NOMO-1 treated with dmso at 0.1 percent for 144 hours (cell line): ENCODE results near the gene CAMSAP1.

ENCODE experiments used
- DNase-seq: peaks from one replicate; lab custom pipeline; 2025; ENCODE audit not compliant: unreplicated experiment; lab: John Stamatoyannopoulos, UW

CAMSAP1 gene

DNA sequence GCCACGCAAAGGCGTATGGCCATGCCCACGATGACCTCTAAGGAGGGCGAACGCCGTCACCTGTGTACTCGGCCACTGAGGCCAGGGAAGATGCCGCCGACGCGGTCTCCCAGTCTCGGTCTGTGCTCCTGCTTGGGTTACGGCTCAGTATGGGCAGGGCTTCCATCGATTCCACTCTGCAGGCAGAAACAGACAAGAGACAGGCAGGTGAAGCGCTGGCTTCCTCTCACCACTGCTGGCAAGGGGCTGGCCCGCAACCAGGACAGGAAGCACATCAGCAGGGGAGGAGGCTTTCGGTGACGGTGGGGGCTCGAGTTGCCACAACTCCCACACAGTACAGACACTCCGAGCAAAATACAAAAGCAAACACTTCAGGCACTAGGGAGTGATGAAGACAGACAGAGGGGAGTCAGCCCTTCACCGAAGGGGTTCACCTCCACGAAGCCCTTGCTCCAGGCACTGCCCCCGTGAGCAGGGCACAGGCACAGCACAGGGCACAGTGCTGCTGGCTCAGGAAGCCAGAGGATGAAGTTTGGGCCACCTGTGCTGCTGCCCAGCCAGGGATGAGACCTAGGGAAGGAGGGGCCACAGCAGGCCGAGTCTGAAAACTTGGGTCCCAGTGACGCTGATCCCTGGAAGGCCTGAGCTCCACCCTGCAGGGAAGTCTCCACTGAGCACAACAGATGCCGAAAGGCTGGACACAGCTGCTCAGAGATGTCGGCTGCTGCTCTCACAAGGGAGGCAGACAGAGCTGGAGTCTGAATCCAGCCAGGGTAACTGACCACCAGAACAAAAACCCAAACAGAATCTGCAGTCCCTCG, 91.3 kb downstream of the CAMSAP1 start:
- DNase-seq, result no peak

DNA sequence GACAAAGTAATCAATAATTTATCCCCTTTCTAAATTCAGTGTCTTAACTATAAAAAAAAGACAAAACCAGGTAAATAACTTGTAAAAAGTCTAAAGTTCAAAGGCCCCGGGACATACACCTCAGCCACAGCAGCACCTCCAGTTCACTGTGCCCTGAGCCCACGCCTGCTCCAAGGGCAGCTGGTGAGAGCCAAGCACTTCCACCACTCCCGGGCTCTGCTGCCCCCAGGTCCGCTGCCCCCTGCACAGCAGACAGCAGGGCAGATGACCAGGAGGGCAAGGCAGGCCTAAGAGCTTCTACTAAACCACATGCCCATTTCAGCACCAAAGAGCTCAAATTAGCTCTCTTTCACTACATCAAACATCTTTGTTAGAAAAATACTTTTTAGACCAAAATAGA, 91.9 kb downstream of the CAMSAP1 start:
- no peak for DNase-seq

DNA sequence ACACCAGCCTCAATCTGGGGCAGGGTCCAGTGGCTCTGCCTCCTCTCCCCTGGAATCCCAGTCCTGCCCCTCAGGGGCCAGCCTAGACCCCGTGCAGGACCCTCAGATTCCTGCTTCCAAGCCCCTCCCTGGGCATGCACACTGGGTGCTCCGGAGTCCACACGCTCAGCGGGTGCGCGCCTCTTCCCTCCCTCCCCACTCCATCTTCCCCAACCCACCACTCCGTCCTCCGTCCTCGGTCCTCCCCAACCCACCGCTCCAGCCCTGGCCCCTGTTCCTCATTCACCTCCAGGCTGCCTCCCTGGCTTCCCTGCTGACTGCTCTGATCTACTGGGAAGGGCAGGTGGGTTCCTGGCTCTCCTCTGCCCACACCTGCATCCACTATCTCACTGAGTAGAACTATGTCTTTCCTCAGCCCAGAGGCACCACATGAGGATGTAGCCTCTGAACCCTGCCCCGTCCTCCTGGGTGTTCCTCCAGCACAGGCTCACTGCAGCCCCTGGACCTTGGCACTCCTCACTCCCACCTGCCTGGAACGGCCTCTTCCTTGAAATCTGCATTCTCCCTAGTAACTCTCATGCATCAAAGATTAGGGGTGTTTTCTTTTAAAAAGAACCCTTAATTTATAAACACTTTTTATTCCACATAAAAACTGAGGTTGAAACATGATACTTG, 92.8 kb downstream of the CAMSAP1 start:
- no peak for DNase-seq

DNA sequence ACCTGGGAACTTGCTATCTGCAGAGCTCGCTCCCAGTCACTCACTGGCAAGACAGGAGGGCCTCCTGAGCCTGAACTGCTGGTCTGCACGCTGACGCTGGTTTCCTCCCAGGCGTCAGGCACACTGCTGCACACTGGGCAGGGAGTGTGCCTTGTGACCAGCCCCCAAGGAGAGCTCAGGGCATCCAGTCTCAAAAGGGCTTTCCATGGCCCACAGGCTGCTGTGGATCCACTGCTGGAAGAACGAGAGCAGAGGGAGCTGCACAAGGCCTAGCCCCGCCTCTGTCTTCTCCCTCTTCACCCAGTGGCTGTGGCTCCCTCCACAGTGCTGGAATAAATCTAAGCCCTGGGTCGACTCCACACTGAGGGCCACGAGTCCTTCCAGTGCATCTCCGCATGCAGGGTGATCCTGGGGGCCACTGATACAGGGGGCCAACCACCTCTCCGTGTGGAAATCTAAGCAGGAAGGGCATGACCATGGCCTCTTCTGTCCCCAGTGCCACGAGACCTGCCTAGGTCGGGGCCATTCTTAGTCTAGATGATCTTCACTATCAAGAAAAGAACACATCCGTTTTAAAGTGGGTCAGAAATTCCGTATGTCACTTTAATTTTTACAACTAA, 93.6 kb downstream of the CAMSAP1 start:
- no peak for DNase-seq

DNA sequence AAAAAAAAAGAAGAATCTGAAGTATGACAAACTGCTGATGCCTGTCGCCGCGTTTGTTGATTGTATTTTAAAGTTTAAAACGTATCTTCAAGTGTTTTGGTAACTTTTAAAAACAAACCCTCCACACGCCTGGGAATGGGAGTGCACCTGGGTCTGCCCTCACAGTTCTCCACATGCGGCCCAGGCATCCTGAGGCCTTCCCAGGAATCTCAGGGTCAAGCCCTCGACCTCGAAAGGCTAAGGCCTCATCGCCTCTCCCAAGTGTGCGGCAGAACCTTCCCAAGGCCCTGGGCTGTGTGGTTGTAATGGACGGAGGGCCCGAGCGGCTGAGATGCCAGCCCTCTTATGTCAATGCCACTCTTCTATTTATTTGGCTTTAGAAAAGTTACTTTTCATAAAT, 94.4 kb downstream of the CAMSAP1 start:
- DNase-seq, result no peak

DNA sequence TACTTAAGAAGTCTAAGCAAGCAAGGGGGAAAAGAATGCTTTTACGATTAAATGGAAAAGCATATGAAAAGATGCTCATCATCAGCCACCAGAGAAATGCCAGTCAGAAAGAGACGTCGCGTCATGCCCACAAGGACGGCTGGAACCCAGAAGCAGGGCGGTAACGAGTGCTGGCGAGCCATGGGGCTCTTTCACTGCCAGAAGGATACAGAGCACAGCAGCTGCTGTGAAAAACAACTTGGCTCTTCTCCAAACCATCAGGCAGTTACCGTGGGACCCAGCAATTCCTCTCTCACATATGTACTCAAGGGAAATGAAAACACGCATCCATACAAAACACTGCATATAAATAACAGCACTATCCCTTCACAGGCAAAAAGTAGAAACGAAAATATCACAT, 95.5 kb downstream of the CAMSAP1 start:
- no peak for DNase-seq

DNA sequence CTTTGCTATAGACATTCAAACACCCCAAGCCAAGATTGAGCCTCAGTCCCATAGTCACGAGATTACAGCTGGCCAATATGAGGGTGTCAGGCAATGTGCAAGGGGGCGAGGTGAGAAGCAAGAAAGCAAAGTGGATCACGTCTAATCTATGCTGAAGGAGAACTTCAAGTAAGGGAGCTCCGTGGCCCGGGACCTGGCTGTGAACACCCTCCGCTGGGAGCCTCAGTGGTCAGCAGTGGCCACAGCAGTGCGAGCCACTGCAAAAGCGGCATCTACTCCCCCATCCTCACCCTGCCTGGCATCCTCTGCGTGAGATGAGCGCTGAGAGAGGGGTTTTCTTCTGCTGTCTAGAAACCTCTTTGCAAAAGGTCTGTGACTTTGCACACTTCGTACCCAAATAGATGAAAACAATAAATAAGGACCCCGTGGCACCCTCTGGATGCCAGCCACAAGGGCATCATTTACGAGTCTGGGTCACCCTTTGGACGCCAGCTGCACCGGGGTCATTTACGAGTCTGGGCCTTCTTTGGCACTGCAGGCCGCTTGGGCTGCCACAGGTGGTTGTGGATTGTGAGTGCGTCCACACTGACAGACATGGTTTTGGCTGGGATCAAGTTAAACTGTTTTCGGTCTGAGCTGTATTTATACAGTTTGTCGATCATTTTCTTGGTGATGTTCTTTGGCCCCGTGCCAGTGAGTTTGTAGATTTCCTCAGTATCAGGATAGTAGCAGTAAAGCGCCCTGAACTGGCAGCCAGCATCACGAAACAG, 96.4 kb downstream of the CAMSAP1 start:
- DNase-seq, result no peak

DNA sequence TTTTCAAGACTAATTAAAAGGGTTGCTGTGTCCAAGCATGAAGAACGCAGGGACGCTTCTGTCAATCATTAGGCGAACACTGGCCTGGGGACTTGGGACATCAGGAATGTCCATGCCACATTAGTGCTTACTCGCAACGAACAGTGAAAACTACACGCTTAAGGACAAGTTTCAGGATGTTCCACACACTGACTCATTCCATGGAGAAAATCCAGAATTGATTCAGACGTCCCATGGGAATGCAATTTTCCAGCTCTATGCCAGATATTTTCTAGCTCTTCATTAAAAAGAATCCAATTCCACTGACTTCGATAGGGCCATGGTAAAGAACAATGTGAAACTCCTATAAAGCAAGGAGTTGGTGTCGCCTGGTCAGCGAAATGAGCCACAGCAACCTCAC, 98.2 kb downstream of the CAMSAP1 start:
- DNase-seq, result no peak

DNA sequence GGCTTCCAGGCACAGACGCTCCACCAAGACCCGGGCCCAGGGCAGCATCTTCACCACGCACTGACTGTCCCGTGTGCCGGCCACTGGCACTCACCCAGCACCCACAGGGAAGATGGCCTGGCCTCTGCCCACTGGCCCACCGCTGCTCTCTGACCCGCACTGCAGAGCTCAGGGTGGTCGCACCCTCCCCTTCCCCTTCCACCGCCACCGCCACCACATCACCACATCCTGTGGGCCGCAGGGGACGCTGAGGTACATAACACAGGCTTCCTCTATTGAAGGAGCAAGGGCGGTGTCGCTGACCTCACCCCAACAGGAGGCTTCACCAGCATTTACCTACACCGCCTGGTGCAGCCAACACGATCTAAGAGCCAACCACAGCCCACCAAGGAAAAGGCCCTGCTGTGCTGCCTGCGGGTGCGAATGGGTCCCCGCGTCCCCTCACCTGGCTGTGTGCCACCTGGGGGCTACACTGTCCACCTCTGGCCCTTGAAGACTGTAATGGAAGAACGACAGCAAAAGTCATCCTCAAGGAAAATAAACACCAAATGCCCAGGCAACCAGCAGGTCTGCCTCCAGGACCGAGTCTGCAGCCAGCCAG, 101.8 kb downstream of the CAMSAP1 start:
- no peak for DNase-seq

DNA sequence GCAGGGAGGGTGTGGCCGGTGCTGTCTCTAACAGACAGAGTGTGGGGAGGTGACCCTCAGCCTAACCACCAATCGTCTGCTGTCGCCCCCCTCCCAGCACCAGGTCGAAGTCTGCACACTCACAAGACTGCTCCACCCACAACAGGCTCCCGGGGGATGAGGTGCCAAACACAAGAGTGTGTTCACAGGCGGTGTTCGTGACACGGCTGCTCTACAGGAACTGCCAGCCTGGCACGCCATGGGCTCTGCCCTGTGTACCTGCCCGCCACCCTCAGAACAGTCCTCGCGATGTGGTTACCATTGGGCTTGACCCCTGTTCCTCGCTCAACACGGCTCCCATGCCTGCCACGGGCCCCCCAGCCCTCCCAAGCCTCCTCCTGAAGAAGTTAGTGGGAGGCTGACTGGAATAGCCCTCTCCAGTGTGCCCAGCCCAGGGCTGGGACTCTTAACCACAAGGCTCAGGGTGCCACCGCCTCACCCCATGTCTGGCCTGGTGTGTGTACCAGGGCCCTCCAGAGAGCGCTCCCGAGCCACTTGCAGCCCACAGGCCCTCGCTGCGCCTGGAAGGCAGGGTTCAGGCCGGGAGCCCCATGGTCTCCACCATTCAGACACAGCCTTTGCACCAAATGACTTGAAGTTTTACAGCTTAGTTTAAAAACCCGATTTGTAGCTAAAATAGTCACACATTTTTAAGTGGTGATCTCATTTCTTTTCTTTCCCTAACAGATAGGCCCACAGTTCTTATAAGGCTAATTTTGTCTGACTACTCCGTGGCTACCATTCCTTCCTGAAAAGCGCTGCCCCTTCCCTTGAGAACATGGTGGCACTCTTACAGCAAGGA, 102.5 kb downstream of the CAMSAP1 start:
- DNase-seq, result no peak

DNA sequence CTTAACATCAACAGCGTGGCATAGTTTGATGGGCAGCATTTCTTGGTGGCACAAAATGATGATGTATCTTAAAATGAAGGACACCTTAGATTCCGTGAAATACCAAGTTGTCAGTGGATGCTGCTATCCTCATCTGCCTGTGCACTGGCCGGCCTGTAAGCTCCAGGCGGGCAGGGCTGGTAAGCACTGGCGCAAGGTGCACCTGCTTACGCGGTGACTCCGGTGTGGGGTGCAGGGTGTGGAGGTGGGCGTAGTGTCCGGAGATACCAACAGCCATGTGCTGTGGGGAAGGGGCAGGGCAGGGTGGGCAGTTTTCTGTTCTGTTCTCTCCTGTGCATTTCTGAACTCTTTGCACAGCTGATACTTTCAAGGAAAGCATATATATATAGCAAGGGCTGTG, 103.9 kb downstream of the CAMSAP1 start:
- no peak for DNase-seq

DNA sequence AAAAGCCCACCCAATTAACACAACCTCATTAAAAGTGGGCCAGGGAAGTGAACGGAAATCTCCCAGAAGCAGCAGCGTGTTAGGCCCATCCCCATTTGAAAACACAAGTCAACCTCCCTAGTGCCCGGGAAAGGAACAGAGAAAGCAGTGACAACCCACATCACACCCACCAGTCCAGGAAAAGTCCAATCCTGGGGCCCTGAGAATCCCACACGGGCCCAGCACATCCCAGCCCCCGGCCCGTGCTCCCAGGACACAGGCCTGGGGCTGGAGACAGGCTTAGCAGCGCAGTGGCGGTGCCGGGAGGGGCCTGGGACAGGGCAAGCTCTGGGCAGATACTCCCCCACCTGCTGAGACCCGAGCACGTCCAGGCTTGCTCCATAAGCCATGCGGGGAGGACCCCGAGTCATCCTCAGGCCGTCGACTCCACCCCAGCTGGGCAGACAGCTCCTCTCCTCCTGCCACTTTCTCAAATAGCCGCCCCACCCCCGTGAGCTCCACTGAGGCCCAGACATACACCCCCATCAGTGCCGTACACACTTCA, 104.4 kb downstream of the CAMSAP1 start:
- DNase-seq, result no peak

DNA sequence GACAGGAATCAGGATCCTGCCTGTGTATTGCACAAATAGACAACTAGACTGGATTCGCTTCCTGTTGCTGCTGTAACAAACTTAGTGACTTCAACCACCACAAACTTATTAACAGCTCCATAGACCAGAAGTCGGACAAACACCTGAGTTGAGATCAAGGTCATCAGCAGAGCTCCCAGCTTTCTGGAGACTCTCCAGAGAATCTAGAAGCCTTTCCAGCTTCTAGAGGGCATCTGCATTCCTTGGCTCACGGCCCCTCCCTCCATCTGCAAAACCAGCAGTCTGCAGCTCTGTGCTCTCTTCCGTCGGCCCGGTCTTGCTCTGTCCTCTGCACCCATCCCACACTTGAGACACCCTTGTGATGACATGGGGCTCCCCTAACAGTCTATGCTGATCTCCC, 106.3 kb downstream of the CAMSAP1 start:
- DNase-seq, result no peak

DNA sequence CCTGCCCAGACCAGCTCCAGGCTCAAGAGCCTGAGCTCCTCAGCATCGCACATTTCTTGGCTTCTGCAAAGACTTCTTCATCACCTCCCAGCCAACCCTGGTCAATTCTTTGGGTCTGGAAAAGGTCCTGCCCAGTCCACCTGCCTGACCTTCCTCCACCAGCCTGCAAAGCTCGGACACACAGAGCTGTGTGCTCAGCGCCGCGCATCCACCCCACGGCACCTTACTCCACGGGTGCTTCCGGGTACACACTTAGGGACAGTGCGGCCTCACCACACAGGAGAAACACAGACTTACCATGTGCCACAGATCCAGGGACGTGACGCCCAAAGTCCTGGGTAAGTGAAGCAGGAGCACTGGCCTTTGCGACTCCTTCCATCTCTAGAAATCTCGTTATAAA, 108.1 kb downstream of the CAMSAP1 start:
- no peak for DNase-seq

DNA sequence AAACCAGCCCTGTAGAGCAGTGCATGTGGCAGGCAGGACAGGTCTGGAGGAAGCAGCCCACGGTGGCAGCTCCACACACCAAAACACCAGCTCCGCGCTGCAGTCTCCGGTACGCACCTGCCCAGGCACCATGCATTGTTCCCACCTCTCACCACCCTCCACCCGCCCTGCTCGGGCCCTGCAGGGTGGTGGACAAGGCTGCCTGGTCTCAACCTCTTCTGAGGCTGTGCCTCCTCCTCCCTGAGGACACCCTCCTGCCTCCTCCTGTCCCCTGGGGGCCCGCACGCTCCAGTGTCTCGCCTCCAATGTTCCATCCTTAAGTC, 109.1 kb downstream of the CAMSAP1 start:
- no peak for DNase-seq

DNA sequence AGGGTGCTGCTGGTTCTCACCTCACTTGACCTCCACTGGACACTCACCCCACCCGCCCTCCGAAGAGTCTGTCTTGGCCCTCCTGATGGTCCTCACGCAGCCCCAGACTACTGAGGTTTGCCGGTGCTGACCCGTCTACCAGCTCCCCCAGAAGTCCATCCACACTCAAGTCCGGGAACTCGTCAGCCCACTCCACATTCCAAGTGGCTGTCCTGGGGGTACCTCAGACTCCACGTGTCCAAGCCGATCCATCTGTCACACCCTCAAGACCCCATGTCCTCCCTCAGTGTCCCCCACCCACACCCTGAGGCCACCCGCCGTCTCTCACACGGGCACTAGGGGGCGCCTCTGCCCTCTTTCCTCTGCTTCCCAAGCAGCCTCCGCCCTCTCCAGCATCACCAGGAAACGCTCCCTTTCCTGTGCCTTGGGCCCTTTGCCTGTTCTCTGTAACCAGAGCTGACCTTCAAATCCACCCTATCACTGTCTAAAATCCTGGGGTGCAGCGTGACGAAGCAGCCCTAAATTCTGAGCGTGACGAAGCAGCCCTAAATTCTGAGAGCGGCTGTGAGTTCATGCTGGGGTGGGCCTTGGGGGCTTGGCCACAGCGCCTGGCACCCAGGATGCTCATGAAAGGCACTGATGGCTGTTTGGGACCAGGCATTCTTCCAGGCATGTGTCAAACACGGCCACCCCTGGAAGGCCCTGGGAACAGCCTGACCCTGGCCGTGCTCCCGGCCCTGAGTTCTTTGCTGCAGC, 109.7 kb downstream of the CAMSAP1 start:
- no peak for DNase-seq

DNA sequence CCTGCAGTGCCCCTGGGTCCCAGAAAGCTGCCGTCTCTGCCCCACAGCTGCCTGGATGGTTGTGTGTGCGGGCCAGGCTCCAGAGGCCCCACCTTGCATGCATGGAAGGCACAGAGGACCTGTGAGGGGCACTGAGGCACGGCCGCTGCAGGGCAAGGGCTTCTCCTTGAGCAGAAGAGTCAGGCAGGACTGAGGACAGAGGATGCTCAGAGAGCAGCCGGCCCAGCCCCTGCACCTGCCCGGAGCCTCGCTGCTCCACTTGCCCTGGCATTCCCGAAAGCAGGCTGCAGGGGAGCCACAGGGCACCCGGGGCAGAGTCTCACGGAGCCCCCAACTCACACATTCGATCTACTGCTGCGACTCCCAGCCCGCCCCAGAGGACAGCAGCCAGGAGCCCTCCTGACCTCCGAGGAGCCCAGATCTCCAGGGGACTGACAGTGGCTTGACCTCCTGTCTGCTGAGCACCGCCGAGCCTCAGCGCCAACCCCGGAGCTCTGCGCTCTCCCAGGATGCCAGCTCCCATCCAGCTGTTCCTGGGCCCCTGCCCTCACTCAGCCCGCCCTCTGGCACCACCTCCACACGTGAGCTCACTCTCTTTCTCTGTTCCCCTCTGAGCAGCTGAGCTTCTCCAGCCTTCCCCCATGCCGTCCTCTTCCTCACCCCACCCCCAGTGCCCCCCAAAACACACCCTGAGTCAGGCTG, 110.4 kb downstream of the CAMSAP1 start:
- DNase-seq, result no peak

DNA sequence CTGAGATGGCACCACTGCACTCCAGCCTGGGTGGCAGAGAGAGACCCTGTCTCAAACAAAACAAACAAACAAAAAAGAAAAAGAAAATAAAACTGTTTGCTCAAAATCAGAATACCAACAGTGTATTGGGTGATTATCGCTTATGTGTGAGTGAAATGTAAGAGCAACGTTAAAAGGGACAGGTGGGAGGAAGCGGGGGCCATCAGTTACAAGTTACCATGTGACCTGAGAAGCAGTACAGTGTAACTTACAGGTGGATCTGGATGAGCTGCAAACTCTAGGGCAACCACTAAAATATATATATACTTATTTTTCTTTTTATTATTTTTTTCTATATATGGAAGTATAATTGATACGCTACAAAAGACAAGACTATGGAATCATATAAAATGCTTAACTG, 112.0 kb downstream of the CAMSAP1 start:
- no peak for DNase-seq

DNA sequence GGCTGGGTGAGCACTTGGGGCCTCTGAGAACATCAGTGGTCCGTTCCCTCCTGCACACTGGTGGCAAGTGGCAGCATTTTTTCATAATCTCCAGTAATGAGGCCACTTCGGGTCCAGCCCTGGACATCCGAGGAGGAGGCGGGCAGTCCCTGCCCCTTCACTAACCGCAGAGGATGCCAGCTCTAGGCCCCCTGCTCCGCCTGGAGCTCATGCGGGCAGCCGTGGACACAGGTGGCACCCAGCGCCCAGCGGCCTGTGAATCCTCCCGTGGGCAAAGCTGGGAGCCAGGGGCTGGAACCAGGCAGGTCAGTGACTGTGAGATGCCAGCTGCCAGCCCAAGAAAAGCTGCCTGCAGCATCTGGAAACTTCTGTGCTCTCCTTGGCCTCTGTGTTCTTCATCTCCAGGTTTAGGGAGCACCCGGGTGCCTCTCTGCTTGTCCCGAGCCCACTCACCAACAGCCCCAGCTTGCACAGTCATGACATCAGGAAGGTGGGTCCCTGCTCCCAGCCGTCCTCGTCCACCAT, 112.9 kb downstream of the CAMSAP1 start:
- no peak for DNase-seq
